GM21423 (cell line): ENCODE measurements around the gene ZNF578.
"Not testable (repeated sequence)": the region's sequence is repeated elsewhere in the genome, so short reads cannot be mapped to it uniquely, and the experiment has no call there.

Experiments
- ATAC-seq: cut with Tn5 transposase; IDR thresholded peaks from one replicate; pipeline ENCODE4 v1.9.1; 2021; ENCODE audit warnings: mild to moderate bottlenecking, moderate library complexity; ENCODE audit not compliant: unreplicated experiment

The ZNF578 gene

GRCh38 chr19:52453324-52454094, at the start of gene ZNF578:
TSS of gene ZNF578 (plus strand) at chr19:52453553. CDS start at chr19:52501846, 48,293 bp downstream.
- ATAC-seq: no peak

GRCh38 chr19:52410276-52410675, 43.1 kb upstream of the ZNF578 start:
- no peak for ATAC-seq

- ATAC-seq: no peak
Observed at GRCh38 chr19:52415711-52416110, 37.6 kb upstream of the ZNF578 start.

GRCh38 chr19:52428937-52429336, 24.4 kb upstream of the ZNF578 start, which contains the start of gene ZNF534:
TSS of gene ZNF534 (plus strand) at chr19:52429148. CDS start at chr19:52431475, 2,327 bp downstream.
- no peak for ATAC-seq

- no peak for ATAC-seq
Observed at GRCh38 chr19:52442179-52442578, 11.2 kb upstream of the ZNF578 start.

- no peak for ATAC-seq
Observed at GRCh38 chr19:52444506-52444905, 8.8 kb upstream of the ZNF578 start.

- no peak for ATAC-seq
Observed at GRCh38 chr19:52451241-52451640, 2.1 kb upstream of the ZNF578 start.

GRCh38 chr19:52464798-52465470, 11.6 kb downstream of the ZNF578 start:
- ATAC-seq: no peak

- no peak for ATAC-seq
Observed at GRCh38 chr19:52473655-52474350, 20.4 kb downstream of the ZNF578 start.

- ATAC-seq: no peak
Observed at GRCh38 chr19:52474351-52475127, 21.2 kb downstream of the ZNF578 start.

- not testable (repeated sequence) for ATAC-seq
Observed at GRCh38 chr19:52484111-52484743, 30.9 kb downstream of the ZNF578 start.

GRCh38 chr19:52485064-52485463, 31.7 kb downstream of the ZNF578 start:
- ATAC-seq: not testable (repeated sequence)

- ATAC-seq: not testable (repeated sequence)
Observed at GRCh38 chr19:52485561-52486240, 32.3 kb downstream of the ZNF578 start.

- no peak for ATAC-seq
Observed at GRCh38 chr19:52492201-52492993, 39.0 kb downstream of the ZNF578 start.

- ATAC-seq: no peak
Observed at GRCh38 chr19:52492994-52493470, 39.7 kb downstream of the ZNF578 start.

- no peak for ATAC-seq
Observed at GRCh38 chr19:52494518-52494917, 41.2 kb downstream of the ZNF578 start.

GRCh38 chr19:52498571-52498970, 45.2 kb downstream of the ZNF578 start:
- no peak for ATAC-seq

- not testable (repeated sequence) for ATAC-seq
Observed at GRCh38 chr19:52500474-52500873, 47.1 kb downstream of the ZNF578 start.

GRCh38 chr19:52500991-52501390, 47.6 kb downstream of the ZNF578 start:
- ATAC-seq: not testable (repeated sequence)
